Gastrocnemius medialis (tissue), 4 donors: ENCODE results near the gene PSMA6.

Experiments
- CTCF ChIP-seq, 5 experiments: fragments of 450-650 bp in 3 of 5; fragments of 200-600 bp in 2 of 5; sonication (generic) in 2 of 5; IDR thresholded peaks in 4 of 5; conservative IDR thresholded peaks in 1 of 5; 1 replicate in 4 of 5; 2 replicates in 1 of 5; pipeline ENCODE4 v1.5.1; 2016 to 2019; ENCODE audit warnings: antibody characterized with exemption in 5 of 5, mild to moderate bottlenecking in 3 of 5, moderate library complexity in 3 of 5
- POLR2A ChIP-seq, 2 donors: fragments of 450-650 bp; IDR thresholded peaks; one replicate each; pipeline ENCODE4 v1.6.1; 2017; ENCODE audit warnings: antibody characterized with exemption in 2 of 2, mild to moderate bottlenecking in 2 of 2, moderate library complexity in 2 of 2

- TF ChIP-seq POLR2A (IDR thresholded peaks at IDR 0.05) (no peak), CTCF (IDR thresholded peaks at IDR 0.05 in 4 of 5, conservative IDR thresholded peaks at IDR 0.05 in 1 of 5) (no peak)
Observed at GRCh38 chr14:35242599-35243311, 49.4 kb upstream of the PSMA6 start.
